Mesangial cell (primary cell): Measurements from ENCODE around the gene DCLK2. TPM values are rescaled to one million over a fixed set of nuclear protein-coding genes. Genes with fewer than 3 reads are reported as not detected.

Source experiments
- total RNA-seq: library from RNA; depleted of rRNA; stranded (reverse); fragments of >200 nt; gene quantifications from 2 replicates; pipeline ENCODE4 v1.2.3, GENCODE V29; 2015

The DCLK2 gene
- 15.6 and 23.2 TPM in 2 replicates for total RNA-seq

GRCh38 chr4:150078041-150078578 lies at the start of gene DCLK2:
Gene DCLK2, plus strand, starts transcription at chr4:150078445. Its CDS starts 583 bp downstream, at chr4:150079028.

